PC-3 (cell line): ENCODE data around the gene LMNA. TPM values are rescaled to one million over a fixed set of nuclear protein-coding genes. Genes with fewer than 3 reads are reported as not detected.

ENCODE experiments used
- ATAC-seq: fragments of 200-7000 bp; cut with Tn5 transposase; 2 replicates; pipeline ENCODE4 v1.9.1; 2020; ENCODE audit warnings: mild to moderate bottlenecking, moderate library complexity
- BruUV-seq: library from RNA; stranded (reverse); fragments of 400-500 nt; replicated peaks from 2 replicates; lab custom pipeline; 2021; lab: Mats Ljungman, UMichigan
- CTCF ChIA-PET: fragments of 300-600 bp; sonication (Branson Sonifier 250); formaldehyde crosslinking; loops from one replicate; lab custom pipeline; 2022; ENCODE audit warnings: antibody characterized with exemption; lab: Charles Lee
- POLR2A ChIA-PET: fragments of 300-600 bp; sonication (Branson Sonifier 250); formaldehyde crosslinking; loops from one replicate; lab custom pipeline; 2022; ENCODE audit warnings: antibody characterized with exemption; ENCODE audit not compliant: unreplicated experiment; lab: Charles Lee
- DNase-seq: peaks from one replicate; pipeline ENCODE4 v3.0.0-alpha.2; 2015
- H2AFZ ChIP-seq: fragments of 300-600 bp; sonication (generic); 2 replicates; pipeline ENCODE4 v1.6.0; 2016; ENCODE audit warnings: antibody characterized with exemption, low read length
- H3F3A ChIP-seq: fragments of 300-600 bp; sonication (generic); one replicate; pipeline ENCODE4 v1.6.0; 2017; ENCODE audit warnings: antibody characterized with exemption, low read length, control low read depth, mild to moderate bottlenecking; ENCODE audit not compliant: unreplicated experiment
- H3K27ac ChIP-seq: fragments of 300-600 bp; sonication (generic); 2 replicates; pipeline ENCODE4 v1.5.1; 2016; ENCODE audit warnings: mild to moderate bottlenecking, low read length
- H3K27me3 ChIP-seq: fragments of 300-600 bp; sonication (generic); 2 replicates; pipeline ENCODE4 v1.6.1; 2016; ENCODE audit warnings: low read length, mixed read lengths
- H3K36me3 ChIP-seq: fragments of 300-600 bp; sonication (generic); 2 replicates; pipeline ENCODE4 v1.6.1; 2016; ENCODE audit warnings: low read depth, mixed run types, low read length, mixed read lengths
- H3K4me1 ChIP-seq: fragments of 300-600 bp; sonication (generic); 2 replicates; pipeline ENCODE4 v1.5.1; 2016; ENCODE audit warnings: low read length; ENCODE audit not compliant: insufficient read depth
- H3K4me2 ChIP-seq: fragments of 300-600 bp; sonication (generic); 2 replicates; pipeline ENCODE4 v1.6.0; 2016; ENCODE audit warnings: low read length
- H3K4me3 ChIP-seq: fragments of 300-600 bp; sonication (generic); 2 replicates; pipeline ENCODE4 v1.5.1; 2016; ENCODE audit warnings: mild to moderate bottlenecking, low read length, mixed read lengths
- H3K79me2 ChIP-seq: fragments of 300-600 bp; sonication (generic); 2 replicates; pipeline ENCODE4 v1.6.1; 2017; ENCODE audit warnings: low read length, mixed read lengths
- H3K9ac ChIP-seq: fragments of 300-600 bp; sonication (generic); 2 replicates; pipeline ENCODE4 v1.6.0; 2016; ENCODE audit warnings: mild to moderate bottlenecking, low read length
- H3K9me2 ChIP-seq: fragments of 300-600 bp; sonication (generic); replicated peaks from 2 replicates; pipeline ENCODE4 v1.6.1; 2016; ENCODE audit warnings: mixed run types, low read length, mixed read lengths
- H3K9me3 ChIP-seq: fragments of 300-600 bp; sonication (generic); 2 replicates; pipeline ENCODE4 v1.6.1; 2016; ENCODE audit warnings: low read length, mixed read lengths
- H4K20me1 ChIP-seq: fragments of 300-600 bp; sonication (generic); 2 replicates; pipeline ENCODE4 v1.6.1; 2016; ENCODE audit warnings: low read length, mixed read lengths
- EZH2 ChIP-seq: fragments of 300-600 bp; sonication (generic); IDR thresholded peaks from one replicate; pipeline ENCODE4 v1.6.1; 2017; ENCODE audit warnings: antibody characterized with exemption, mild to moderate bottlenecking, low read length; ENCODE audit not compliant: unreplicated experiment
- EZH2phosphoT487 ChIP-seq: fragments of 300-600 bp; sonication (generic); IDR thresholded peaks from 2 replicates; pipeline ENCODE4 v1.6.1; 2018; ENCODE audit warnings: mild to moderate bottlenecking, antibody characterized with exemption, low read length, borderline replicate concordance
- intact Hi-C: fragments of 100-400 bp; cut with micrococcal nuclease; formaldehyde crosslinking; loops from 2 replicates; pipeline ENCODE4 v1.9.0; 2023
- total RNA-seq: library from RNA; depleted of rRNA; stranded (reverse); fragments of >200 nt; gene quantifications from 2 replicates; pipeline ENCODE4 v1.2.3, GENCODE V29; 2014
- TF ChIP-seq, protein P1 (sequence below): fragments of 300-600 bp; sonication (generic); conservative IDR thresholded peaks from 2 replicates; pipeline ENCODE4 v1.5.1; 2017; ENCODE audit warnings: antibody characterized with exemption, low read depth, mild to moderate bottlenecking, low read length

Gene LMNA
- total RNA-seq, 1 experiment from 2014 or later = 864 TPM

DNA sequence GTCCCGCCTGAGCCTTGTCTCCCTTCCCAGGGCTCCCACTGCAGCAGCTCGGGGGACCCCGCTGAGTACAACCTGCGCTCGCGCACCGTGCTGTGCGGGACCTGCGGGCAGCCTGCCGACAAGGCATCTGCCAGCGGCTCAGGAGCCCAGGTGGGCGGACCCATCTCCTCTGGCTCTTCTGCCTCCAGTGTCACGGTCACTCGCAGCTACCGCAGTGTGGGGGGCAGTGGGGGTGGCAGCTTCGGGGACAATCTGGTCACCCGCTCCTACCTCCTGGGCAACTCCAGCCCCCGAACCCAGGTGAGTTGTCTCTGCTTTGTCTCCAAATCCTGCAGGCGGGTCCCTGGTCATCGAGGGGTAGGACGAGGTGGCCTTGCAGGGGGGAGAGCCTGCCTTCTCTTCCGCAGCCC, 24.0 kb downstream of the LMNA start:
- peaks cover 5% of the 10 kb centered on the region; the same call in 1 of the 2 replicates for H3K79me2 ChIP-seq
- peaks cover 22% of the 10 kb centered on the region for H3F3A ChIP-seq
- BruUV-seq = no TSS peak
- intact Hi-C loops = no loop called here
- no peak overlapping the region for H2AFZ ChIP-seq
- H3K27me3 ChIP-seq = no peaks in the 10 kb centered on the region
- ChIA-PET POLR2A (no interaction called here), CTCF (no interaction called here)
- H4K20me1 ChIP-seq = peaks cover 34% of the 10 kb centered on the region; the same call in 1 of the 2 replicates
- DNase-seq = no peak
- H3K36me3 ChIP-seq = peaks cover 69% of the 10 kb centered on the region
- no peak for ATAC-seq
- H3K27ac ChIP-seq = no peak overlapping the region
- no peak overlapping the region for H3K9ac ChIP-seq
- H3K4me2 ChIP-seq = no peak overlapping the region
- TF ChIP-seq EZH2 = no peak
- TF ChIP-seq, protein P1, sequence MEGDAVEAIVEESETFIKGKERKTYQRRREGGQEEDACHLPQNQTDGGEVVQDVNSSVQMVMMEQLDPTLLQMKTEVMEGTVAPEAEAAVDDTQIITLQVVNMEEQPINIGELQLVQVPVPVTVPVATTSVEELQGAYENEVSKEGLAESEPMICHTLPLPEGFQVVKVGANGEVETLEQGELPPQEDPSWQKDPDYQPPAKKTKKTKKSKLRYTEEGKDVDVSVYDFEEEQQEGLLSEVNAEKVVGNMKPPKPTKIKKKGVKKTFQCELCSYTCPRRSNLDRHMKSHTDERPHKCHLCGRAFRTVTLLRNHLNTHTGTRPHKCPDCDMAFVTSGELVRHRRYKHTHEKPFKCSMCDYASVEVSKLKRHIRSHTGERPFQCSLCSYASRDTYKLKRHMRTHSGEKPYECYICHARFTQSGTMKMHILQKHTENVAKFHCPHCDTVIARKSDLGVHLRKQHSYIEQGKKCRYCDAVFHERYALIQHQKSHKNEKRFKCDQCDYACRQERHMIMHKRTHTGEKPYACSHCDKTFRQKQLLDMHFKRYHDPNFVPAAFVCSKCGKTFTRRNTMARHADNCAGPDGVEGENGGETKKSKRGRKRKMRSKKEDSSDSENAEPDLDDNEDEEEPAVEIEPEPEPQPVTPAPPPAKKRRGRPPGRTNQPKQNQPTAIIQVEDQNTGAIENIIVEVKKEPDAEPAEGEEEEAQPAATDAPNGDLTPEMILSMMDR = no peak
- no peak for TF ChIP-seq EZH2phosphoT487
- H3K9me3 ChIP-seq = no peaks in the 10 kb centered on the region
- no peaks in the 10 kb centered on the region for H3K9me2 ChIP-seq
- H3K4me3 ChIP-seq = no peak overlapping the region
- H3K4me1 ChIP-seq = no peaks in the 10 kb centered on the region

DNA sequence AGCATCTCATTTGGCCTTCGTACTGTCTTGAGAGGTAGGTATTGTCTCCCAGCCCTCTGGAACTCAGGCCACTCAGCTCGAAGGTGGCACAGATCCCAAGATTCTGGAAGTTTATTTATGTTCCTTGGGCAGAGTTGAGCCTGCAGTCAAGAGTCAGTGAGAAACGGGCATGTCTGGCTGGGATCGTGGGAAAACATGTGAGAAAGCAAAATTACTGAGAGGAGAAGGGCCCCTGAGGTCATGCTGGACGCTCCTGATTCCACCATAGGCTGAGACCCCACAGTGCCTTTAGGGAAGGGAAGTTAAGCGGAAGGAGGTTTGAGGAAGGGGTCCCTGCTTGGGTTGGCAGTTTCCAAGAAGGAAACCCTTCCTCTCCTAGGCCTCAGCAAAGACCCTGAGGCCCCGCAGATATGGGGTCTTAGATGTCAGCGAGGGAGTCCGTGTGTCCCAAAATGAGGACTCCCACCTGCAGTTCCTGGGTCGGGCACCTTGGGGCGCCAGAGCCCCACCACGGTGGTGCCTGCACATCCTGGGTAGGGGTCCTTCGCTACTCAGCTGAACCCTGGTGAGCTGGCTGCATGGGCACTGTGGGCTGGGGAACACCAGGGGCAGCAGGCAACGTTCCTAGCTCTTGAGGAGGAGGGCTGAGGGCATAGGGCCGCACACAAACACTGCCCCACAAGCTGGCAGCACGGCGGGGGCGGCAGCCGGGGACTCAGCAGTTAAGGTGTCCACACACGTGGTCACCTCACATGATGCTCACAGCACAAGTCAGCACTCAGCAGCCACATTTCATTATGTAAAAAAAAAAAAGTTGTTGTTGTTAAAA, 26.6 kb downstream of the LMNA start:
- TSS peak; percentile 13 for BruUV-seq
- intact Hi-C loops = loop anchor here (10.0 kb wide), 1 partner anchor 174 kb away; no protein-coding TSS in a partner anchor

More for the DNA sequence above, 26.6 kb downstream of the LMNA start:
- Histone ChIP-seq H3K27me3 (no peaks in the 10 kb centered on the region), H4K20me1 (peaks cover 19% of the 10 kb centered on the region; the same call in 1 of the 2 replicates), H3K9ac (no peak overlapping the region), H3K9me2 (no peaks in the 10 kb centered on the region), H3F3A (peaks cover 22% of the 10 kb centered on the region), H2AFZ (no peak overlapping the region), H3K27ac (no peak overlapping the region), H3K36me3 (peaks cover 43% of the 10 kb centered on the region), H3K4me3 (no peak overlapping the region), H3K79me2 (no peaks in the 10 kb centered on the region), H3K4me2 (no peak overlapping the region), H3K9me3 (no peaks in the 10 kb centered on the region), H3K4me1 (peaks cover 5% of the 10 kb centered on the region; the same call in 1 of the 2 replicates)
- POLR2A ChIA-PET = no interaction called here
- DNase-seq = no peak
- TF ChIP-seq EZH2 = no peak
- TF ChIP-seq, protein P1 = peak; percentile 83
- TF ChIP-seq EZH2phosphoT487 = no peak
- CTCF ChIA-PET = interaction anchor here (0.6 to 0.9 kb wide), 3 partner anchors 20 to 84 kb away, joined by 3 to 17 read pairs (median 3); no protein-coding TSS in a partner anchor
- no peak; the same call in 1 of the 2 replicates for ATAC-seq
